Stimulated activated CD4-positive, alpha-beta T cell treated with anti-CD3 and anti-CD28 coated beads, Interleukin-15, amount 100 ng/mL, for 48 hours (primary cell): ENCODE results near the gene RAP1A.
A peak's percentile ranks its signal among the peaks of the same experiment; 100 is the strongest.
"Not testable (repeated sequence)": the region's sequence is repeated elsewhere in the genome, so short reads cannot be mapped to it uniquely, and the experiment has no call there.

ENCODE experiments used
- DNase-seq, 2 donors: peaks; one replicate each; pipeline ENCODE4 v3.0.0-alpha.2; 2020; ENCODE audit warnings: low read depth in 2 of 2

RAP1A gene

DNA sequence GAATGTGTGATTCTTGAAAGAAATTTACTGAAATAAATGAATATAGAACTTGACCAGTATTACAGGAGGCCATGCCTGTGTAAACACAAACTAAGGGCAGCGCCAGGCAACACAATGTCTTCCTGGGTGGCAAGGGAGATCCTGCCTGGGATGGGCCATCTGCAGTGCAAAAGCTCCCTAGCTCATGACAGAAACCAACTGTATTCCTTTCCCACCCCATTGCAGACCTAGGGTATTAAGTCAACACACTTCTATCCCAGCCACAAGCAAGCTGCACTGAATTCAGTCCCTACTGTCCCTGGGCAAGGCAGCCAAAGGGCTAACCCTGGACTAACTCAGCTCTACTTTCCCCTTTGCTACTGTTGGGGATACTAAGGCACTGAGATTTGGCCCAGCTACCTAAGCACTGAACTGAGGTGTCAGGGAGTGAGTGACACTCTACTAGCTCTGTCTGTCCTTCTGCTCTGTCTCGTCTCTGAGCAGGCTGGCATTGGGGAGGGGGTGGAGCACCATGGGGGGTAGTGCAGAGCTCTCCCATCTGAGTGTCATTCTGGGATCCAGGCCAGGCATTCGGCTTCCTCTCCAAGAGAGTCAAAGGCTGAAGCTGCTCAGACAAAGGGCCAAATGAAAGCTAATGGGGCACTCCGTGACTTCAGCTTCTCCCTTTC is 117.1 kb downstream of the RAP1A start:
- no peak for DNase-seq

DNA sequence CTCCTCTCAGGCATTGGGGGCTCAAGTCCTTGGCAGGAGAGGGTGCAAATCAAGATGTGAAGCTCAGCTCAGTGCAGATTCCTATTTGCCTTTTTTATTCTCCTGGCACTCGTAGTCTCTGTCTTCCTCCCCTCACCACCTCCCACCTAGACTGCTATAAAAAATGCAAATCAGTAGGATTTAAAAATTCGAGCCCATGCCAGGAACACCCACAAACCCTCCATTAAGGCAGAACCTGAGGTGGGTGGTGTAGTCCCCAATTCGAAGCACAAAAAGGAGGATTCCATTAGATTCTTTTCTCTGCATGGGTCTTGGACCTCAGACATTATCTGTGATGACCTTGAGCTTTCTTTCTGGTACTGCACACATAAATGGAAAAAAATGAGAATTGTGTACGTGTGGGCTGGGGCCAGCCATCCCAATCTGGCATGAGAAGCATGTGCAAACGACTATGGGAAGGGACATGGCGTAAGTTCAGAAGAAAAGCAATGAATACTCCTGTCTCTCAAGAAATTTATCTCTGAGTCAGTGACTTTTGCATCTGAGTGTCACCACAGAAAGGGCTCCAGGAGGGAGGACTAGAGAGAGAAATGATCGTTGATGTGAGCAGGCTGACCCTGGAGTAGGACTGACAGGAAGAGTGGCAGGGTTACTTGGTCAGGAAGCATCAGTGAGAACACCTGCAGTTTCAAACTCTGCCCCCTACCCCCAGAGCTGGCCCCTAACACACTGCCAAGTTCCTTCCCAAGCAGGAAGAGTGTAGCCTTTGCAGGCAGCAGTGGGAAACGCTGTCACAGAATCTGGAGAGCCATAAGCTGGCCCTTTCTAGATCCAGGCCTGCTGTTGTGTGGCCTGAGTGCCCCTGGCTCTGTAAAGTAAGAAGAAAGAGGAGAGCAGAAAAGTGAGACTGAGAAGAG is 117.9 kb downstream of the RAP1A start:
- DNase-seq: no peak

- no peak for DNase-seq
Measured at GRCh38 chr1:111738133-111738435, 118.5 kb downstream of the RAP1A start.

GRCh38 chr1:111738436-111739193 is 119.0 kb downstream of the RAP1A start:
- peak in 1 of 2 donors; percentile 14 for DNase-seq

DNA sequence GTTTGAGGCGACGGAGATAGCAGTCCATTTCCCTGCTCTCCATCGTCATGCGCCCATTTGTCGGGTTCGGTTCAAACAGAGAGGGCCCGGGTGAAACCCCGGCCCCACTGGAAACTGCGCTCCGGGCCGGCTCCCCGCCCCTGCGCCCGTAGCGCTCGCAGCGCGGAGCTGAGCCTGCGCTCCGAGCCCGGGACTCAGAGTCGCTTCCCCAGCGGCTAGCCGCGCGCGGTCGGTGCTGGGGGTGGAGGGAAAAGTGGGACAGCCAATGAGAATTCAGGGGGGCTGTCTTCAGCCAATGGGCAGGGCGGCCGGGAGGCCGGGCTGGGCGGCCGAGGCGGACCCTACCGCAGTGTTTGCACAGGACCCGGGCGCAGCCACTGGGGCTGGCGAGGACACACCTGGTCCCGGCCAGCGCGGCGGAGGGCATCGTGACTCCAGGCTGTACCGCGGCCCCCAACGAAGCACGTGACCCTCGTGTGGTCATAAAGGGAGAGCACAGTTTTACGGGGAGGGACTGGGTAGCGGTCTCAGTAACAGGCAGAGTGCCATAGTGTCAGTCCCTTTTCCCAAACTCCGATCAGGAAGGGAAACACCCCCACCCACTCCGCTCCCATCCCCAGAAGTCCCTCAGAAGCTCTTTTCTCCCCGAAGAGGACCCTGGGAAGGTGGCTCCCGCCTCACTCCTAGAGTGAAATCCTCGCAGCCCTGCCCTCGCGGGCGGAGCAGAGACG is 119.8 kb downstream of the RAP1A start, which contains the start of gene INKA2:
INKA2 (minus strand) TSS at position 202 of the 731 bp plus-strand sequence; CDS start at position 49, 153 bp downstream.
- peak; percentile 66 to 74 for DNase-seq

GRCh38 chr1:111739925-111740765 is 120.6 kb downstream of the RAP1A start:
- DNase-seq: no peak

GRCh38 chr1:111742292-111742691 is 122.7 kb downstream of the RAP1A start:
- DNase-seq: not testable (repeated sequence)

- DNase-seq: no peak
Measured at GRCh38 chr1:111742938-111743549, 123.5 kb downstream of the RAP1A start.

DNA sequence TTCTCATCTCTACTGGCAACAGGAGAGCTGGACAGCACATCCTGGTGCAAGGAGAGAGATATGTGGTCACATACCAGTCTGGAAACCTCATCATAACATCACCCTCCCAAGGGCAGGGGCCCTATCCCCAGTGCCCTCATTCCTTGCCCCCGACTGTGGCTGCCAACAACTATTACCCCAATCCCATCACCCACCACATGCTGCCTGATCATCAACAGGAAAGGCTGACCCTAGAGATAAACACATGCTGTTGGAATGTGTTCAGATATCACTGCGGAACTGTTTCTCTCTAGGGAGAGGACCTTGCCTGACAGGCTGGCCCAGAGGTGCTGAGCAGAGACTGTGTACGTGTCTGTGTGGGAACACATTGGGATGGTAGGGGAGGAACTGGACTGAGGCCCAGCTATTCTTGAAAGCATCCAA is 124.1 kb downstream of the RAP1A start:
- DNase-seq: no peak

DNA sequence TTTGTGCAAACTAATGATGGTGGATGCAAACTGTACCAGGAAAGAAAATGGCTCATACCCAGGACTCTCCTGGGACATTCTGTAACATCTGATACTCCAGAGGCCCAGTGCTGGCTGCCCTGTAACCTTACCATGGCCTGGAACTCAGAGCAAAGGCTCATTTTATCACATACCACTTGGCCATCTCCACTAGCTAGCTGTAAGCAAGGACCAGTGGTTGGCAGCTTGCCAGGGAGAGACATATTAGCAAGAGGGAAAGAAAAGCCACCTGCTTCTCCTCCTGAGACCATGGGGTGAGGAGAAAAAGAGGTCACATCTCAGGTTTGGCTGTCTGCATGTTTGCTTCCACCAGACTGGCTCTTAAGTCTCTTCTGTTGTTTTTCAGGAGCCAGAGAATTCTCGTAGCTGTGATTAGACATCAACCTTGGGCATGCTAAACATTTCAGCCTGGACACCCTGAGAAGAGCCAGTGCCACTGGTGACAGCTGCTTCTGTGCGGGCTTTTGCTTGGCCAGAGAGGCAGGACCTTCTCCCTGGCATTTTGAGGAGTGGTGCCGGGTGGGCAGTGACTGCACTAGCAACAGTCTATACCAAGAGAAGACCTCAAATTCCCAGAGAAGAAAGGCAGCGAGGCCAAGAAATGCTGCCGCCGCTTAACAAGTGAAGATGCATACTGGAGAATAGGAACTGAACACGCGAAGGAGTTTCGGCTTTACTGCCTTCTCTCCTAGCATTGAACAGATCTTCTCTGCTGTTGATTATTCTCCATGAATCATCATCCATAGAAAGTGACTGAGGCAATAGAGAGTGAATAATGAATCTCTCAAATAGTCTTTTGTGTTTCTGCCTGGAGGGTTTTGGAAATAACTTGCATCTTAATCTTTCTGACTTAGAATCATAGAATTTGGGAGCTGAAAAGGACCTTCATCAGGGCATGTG is 126.4 kb downstream of the RAP1A start:
- no peak for DNase-seq

DNA sequence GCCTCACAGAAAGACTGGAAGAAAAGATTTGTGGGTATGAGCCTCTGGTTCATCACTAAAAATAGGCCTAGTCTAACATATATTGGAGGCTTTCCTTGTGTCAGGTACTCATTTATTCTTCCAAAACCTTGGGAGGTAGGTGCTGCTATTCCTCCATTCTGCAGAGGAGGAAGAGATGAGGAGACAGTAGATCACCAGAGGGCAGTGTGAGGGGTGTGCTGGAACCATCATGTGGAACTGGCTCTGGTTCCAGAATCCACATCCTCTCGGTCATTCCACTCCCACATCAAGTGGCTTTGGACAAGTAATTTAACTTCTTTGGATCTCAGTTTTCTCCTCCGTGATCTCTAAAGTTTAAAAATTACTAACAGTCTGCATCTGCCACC is 127.0 kb downstream of the RAP1A start:
- DNase-seq: no peak

- DNase-seq: peak; percentile 59 to 75
Measured at GRCh38 chr1:111747282-111747734, 127.7 kb downstream of the RAP1A start.

GRCh38 chr1:111747947-111748346 is 128.4 kb downstream of the RAP1A start:
- DNase-seq: no peak

- no peak for DNase-seq
Measured at GRCh38 chr1:111749628-111750027, 130.0 kb downstream of the RAP1A start.

DNA sequence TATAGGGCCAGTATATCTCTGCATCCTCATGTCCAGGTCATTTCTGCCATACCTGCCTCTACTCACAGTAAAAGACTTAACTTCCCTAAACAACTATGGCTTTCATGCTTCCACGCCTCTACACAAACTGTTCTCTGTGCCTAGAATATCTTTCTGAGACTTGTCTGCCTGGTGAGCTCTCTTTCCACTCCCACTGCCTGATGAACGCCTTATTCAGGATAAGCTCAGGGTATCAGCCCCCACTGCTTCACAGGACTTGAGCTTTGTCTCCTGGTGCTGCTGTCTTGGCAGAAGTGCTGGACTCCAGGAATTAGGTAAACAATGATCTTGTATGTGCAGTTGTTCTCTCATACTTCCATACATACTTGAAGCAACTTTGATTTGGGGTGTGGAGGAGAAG is 131.3 kb downstream of the RAP1A start:
- no peak for DNase-seq

DNA sequence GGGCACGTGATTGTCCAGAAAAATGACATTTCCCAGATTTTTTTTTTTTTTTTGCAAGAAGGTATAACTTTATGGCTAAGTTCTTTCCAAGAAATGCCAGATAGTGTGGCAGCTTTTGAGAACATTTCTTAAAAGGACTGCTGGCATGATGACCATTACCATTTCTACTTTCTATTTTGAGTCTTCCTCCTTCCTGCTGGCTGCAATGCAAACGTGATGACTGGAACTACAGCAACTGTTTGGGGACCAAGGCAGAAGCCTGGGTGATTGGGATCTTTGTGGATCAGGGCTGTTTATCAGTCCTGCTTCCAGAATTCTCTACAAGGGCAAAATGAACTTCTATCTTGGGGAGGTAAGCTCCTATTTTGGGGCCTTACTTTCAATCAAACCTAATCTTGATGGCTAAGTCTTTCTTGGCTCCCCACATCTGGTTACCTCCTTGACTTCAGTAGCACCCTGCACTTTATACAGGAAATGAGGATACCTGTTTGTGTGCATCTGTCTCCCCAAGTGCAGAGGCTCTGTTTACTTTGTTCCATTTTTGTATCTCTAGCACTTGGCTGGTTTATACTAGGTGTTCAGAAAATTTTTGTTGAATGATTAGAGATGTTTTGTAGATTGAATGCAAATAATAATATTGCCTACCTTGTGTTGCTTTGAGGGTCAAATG is 132.5 kb downstream of the RAP1A start:
- DNase-seq: no peak

GRCh38 chr1:111754984-111755330 is 135.4 kb downstream of the RAP1A start:
- no peak for DNase-seq

- peak; percentile 87 to 90 for DNase-seq
Measured at GRCh38 chr1:111755331-111756123, 135.9 kb downstream of the RAP1A start, which contains the start of gene DDX20. Gene DDX20 (plus strand): TSS chr1:111755901. CDS start chr1:111755925, 24 bp downstream.
